T1000 (cell line): Measurements from ENCODE around the gene KRT82.

Source experiments
- DNase-seq: peaks from one replicate; lab custom pipeline; 2025; ENCODE audit warnings: mixed read lengths; lab: John Stamatoyannopoulos, UW

The KRT82 gene

DNA sequence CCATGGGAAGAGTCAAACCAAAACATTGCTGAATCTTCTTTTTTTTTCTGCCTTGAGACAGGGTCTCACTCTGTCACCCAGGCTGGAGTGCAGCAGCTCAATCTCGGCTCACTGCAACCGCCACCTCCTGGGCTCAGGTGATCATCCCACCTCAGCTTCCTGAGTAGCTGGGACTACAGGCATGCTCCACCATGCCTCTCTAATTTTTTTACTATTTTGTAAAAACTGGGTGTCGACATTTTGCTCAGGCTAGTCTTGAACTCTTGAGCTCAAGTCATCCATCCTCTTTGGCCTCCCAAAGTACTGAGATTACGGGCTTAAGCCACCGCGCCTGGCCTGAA lies 29.5 kb upstream of the KRT82 start:
- no peak for DNase-seq

DNA sequence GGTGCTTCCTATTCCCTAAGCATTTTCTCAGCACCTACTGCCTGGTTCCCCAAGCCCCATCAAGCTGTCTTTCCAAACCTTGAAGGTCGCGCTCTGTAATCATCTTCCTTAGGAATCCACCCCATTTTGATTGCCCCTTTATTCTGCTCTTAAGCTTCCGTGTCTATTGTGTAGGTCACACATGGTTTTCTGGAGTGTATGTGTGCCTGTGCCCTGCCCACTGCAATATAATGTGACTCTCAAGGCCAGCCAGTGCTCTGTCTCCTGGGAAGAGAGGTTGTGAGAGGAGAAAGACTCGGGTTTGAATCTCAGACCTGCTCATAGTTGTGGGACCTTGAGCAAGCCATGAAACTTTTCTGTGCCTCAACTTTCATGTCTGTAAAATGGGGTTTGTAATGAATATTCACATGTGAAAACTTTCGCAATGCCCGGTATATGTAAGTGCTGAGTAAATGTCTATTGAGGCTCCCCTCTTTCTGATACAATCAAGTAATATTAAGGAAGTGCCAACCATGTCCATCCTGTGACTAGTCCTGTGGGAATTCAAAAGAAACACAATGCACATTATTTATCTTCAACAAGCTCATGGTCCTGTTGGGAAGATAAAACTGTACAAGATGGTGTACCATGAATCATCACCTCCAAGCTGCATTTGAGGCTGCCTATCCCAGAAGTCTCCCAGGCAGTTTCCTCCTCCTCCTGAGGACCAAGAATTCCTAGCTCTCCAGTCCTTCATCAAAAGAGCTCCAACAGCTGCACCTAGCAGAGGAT lies 28.8 kb upstream of the KRT82 start:
- no peak for DNase-seq

DNA sequence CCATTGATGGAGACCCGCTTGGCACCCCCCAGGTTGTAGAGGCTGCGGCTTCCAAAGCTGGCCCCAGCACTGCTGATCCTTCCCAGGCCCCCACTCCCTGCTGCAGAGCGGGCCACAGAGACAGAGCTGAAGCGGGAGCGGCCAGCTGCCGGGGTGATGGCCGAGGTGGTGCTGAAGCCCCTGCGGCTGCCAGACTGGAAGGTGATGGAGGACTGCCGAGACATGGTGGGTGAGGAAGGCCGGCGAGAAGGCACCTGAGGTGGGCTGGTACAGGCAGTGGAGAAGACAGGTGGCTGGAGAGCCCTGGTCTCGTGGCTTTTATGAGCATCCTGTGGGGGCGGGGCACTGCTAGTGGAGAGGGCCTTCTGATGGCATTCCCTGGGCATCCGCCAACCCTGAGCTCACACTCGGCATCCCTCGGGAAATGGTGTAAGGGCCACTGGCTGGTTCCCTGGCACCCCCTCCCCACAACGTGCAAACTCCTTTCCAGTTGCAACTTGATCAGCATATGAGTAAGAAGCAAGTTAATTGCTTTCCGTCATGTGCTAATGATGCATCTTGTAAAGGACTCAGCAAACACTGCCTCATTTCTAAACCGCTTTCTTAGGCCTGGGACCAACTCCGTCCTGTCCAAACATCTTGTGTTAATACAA lies 28.1 kb upstream of the KRT82 start, which contains the start of gene KRT75:
KRT75 (minus strand) TSS at position 291 of the 653 bp plus-strand sequence; CDS start at position 224, 67 bp downstream.
- DNase-seq: no peak

- DNase-seq: no peak
Observed at GRCh38 chr12:52433501-52434080, 27.5 kb upstream of the KRT82 start.

GRCh38 chr12:52432559-52433207 lies 26.5 kb upstream of the KRT82 start:
- no peak for DNase-seq

- DNase-seq: no peak
Observed at GRCh38 chr12:52428121-52428520, 22.0 kb upstream of the KRT82 start.

DNA sequence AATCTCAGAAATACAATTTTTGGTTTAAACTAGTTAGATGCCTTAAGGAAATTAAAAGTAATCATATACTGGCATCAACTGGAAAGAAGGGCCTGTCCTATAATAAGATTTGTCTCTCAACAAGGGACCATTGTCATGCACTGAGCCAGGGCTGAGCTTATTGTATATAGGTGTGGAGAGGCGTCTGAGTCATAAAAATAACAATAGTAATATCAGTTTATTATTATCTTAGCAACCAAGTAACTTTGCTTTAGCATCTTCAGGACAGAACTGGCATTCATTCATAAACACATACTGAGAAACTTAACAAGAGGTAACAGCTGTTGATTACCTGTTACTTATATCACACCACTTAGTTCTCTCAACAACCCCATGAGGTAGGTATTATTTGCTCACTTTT lies 20.9 kb upstream of the KRT82 start:
- DNase-seq: no peak

GRCh38 chr12:52426034-52426433 lies 19.9 kb upstream of the KRT82 start:
- no peak for DNase-seq

DNA sequence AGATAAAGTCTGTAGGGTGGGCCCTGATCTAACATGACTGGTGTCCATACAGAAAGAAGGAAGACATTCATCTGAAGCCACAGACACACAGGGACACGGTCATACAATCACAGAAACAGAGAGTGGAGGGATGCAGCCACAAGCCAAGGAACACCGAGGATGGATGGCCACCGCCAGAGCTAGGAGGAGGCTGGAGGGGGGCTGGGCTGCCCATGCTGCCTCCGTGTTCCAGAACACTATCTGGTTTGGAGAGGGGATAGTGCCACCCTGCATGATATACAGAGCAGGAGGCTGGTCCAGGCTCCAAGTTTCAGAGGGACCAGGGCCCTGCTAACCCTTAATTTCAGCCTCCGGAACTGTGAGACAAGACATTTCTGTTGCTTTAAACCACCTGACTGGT lies 19.3 kb upstream of the KRT82 start:
- no peak for DNase-seq

DNA sequence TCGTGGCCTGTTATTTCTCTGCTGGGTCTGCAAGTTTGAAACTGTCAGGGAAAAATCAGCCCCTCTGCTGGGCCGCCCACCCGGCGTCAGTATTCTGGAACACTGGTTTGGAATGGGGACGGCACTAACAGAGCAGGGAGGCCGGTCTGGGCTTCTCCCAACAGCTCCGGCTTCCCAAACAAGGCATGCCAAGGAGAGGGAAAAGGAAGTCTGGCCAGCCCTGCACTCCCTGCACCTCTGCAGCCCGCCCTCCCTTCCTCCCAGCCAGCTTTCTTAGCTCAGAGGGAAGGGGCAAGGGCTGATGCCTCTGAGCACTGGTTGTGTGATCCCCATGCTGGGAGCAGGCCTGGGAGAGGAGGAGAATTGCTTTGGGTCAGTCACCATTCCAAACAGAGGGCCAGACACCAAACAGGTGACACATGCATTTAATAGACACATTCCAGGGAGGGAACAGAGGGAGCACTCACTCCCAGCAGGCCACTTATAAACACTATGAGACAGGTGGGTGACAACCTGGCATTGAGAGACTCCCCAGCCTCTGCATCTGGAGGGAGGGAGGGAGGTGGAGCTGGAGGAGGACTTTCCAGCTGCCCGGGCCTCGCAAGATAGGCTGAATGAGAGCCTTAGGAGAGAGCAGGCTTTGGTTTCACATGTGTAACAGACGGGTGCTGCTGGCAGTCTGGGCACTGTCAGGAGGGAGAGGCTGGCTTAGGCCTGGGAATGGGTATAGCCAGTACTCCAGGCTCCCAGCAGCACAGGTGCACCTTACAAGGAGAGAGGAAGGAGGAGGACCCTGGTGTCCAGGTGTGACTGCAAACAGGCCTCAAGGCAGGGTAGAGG lies 17.7 kb upstream of the KRT82 start:
- DNase-seq: no peak

DNA sequence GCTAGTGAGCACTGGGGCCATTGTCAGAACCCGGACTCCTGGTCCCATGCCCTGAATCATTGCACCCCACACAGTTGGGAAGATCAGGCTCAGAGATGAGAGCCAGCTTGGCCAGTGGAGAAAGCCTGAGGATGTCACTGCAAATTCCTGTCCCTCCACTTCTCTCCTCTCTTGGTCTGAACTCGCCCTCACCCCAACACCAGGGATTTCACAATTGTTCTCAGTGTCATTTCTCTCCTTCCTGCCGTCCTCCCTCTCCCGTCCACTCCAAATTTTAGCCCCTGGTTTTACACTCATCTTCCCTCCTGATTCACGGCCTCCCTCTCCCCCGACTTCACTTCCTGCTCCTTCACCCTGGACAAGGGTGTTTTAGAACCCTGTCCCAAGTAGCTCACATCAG lies 16.9 kb upstream of the KRT82 start:
- no peak for DNase-seq

DNA sequence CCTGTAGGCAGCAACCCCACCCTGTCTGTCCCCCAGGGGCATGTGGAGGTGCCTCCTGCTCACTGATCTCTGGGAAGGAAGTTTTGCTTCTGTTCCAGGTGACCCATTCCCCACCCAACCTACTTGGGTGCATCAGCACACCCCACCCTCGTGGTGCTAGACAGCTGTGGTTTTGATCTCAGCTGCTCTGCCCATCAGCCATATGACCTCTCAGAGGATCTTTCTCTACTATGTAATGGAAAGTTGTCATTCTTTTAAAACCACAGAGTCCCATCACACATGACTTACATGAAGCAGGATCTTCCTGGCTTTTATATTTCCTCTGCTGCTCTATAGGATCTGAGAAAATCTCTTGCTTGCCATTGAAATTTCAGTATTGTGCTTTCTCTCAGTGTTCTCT lies 13.5 kb upstream of the KRT82 start:
- no peak for DNase-seq

- no peak for DNase-seq
Observed at GRCh38 chr12:52418576-52419110, 12.5 kb upstream of the KRT82 start.

DNA sequence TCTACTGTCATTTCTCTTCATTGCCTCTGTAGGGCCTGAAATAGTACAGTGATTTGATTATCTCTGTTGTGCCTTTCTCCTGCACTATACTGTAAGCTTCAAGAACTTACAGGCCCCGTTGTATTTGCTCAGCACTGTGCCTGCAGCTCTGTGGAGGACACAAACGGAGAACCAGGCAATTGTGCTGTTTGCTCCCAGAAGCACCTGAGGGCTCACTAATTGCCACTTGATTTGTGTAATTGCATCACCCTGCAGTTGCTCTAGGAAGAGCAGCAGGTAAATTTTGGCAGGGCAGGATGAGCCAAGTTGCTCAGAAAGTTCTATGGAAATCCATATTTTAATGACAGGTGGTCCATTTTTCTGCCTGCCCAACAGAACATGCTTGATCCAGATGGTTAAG lies 11.6 kb upstream of the KRT82 start:
- DNase-seq: no peak

- DNase-seq: no peak
Observed at GRCh38 chr12:52416795-52417194, 10.7 kb upstream of the KRT82 start.

DNA sequence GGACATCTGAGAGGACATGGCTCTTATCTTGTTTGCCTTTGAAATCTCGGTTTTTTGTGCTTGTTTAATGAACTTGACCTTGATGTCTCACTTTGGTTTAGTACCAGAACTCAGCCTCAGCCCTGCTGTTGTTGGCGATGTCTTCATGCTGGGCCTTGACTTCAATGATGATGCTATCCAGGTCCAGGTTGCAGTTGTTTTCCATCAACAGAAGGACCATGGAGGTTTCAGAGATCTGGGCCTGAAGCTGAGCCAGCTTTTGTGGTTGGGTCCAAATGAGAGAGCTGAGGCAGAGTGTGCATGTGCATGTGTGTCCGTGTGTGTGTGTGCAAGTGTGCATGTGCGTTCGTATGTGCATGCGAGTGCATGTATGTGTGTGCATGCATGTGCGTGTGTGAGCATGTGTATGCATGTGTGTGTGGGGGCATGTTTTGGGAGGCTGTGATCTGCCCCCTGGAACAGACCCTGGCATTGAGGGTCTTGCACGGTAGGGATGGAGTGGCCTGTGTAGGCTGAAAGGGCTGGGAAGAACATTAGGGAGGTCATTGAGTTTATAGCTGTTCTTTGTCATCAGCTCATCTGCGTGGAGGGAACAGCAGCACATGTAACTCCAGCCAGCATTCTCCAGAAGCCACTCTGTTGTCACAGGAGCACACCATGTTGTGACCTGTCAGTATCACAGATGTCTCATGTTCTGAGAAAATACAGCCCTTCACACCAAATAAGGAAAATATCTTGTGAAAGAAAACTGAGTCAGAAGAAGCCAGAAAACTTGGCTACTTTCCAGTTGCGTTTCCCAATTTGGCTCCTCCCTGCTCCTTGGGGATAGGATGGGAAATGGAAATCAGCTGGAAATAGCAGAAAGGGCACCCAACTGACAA lies 10.0 kb upstream of the KRT82 start:
- no peak for DNase-seq

GRCh38 chr12:52414936-52415335 lies 8.8 kb upstream of the KRT82 start:
- DNase-seq: no peak

- DNase-seq: no peak
Observed at GRCh38 chr12:52413782-52414345, 7.7 kb upstream of the KRT82 start.

- DNase-seq: no peak
Observed at GRCh38 chr12:52413202-52413601, 7.1 kb upstream of the KRT82 start.

DNA sequence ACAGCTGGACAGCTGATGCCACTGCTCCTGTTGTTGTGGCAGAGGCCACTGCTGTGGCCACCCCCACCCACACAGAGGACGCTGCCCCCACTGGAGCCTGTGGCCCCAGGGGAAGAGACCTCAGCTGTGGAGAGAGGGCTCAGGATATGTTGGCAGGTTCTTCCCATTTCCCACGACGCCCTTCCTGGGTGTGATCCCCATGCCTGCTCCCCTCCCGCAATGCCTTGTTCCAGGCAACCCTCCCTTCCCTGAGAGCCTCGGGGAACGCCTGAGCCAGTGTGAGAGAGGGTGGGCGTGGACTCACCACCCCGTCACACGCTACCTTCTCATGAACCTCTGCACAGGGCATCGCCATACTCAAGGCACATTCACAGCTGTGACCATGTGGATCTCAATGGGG lies 5.7 kb upstream of the KRT82 start:
- DNase-seq: no peak
